GM12875 (cell line): ENCODE measurements around the gene GNG12.
"Not testable (repeated sequence)": the region's sequence is repeated elsewhere in the genome, so short reads cannot be mapped to it uniquely, and the experiment has no call there.

Experiments used
- H3K4me3 ChIP-seq: one replicate; pipeline ENCODE4 v1.5.1; 2011; ENCODE audit warnings: low read depth, low read length, control low read depth
- CTCF ChIP-seq: IDR thresholded peaks from 2 replicates; pipeline ENCODE4 v1.5.1; 2011; ENCODE audit warnings: low read depth, mild to moderate bottlenecking, control low read depth, inconsistent platforms, low read length, moderate library complexity, borderline replicate concordance; ENCODE audit not compliant: insufficient read depth

The GNG12 gene

GRCh38 chr1:67662884-67663283 is 170.4 kb downstream of the GNG12 start:
- no peak for TF ChIP-seq CTCF
- H3K4me3 ChIP-seq: no peak overlapping the region

DNA sequence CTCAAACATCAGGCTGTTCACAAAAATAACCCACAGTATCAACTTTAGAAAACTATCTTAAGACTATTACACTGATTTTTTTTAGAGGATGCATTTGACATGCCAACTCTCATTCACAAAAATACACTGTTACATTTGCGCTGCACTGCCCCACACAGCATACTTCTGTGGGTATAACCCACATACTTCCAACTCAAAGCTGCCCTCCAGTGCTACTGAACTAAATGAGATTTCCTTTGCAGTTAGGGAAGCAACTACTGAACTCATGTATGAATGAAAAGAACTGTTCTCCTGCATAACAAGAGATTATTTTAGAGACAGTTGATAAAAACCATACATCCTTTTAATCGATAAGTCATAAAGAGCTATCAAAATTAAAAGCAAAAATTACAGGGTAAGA is 174.0 kb downstream of the GNG12 start:
- H3K4me3 ChIP-seq: no peak overlapping the region
- TF ChIP-seq CTCF: no peak

DNA sequence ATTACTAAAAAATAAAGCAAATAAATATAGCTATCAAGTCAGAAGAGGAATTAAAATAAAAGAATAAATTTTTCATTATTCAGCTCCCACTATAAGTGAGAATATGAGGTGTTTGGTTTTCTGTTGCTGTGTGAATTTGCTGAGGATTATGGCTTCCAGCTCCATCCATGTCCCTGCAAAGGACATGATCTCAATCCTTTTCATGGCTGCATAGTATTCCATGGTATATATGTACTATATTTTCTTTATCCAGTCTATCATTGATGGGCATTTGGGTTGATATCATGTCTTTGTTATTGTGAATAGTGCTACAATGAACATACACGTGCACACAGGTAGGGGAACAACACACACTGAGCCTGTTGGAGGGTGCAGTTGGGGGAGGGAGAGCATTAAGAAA is 176.1 kb downstream of the GNG12 start:
- H3K4me3 ChIP-seq: not testable (repeated sequence)

DNA sequence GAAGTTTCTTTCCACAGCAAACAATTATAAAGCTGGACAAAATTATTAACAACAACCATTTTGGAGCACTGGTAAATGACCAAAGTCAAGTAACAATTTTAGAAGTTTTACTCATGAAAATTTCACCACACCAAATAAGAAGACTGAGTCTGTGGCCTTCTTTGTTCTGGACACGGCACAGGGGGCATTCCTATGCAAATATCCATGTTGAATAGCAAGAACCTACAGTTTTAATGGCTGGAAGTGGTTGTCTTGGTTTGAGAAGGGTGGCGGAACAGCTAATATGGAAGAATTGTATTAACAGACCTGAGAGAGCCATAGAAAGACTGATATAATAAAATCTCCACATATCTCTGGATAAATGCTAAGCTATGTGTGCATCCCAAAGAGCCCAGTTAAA is 177.7 kb downstream of the GNG12 start:
- H3K4me3 ChIP-seq: no peak overlapping the region
- TF ChIP-seq CTCF: no peak

DNA sequence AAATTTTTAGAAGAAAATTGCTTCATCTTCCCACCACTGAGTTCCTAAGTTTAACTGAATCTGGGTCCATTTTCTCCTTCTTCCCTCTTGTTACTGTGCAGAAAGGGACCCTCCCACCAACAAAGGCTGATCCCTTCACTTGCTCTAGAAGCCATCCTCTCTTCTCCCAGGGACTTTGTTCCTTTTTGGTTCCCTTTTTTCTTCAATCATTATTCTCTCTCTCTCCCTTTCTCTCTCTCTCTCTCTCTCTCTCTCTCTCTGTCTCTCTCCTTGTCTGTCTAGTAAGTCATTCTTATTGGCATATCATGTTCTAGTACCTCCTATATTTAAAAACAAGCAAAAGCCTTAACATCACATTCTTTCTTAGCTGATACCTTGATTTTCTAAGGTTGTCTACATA is 180.0 kb downstream of the GNG12 start:
- TF ChIP-seq CTCF: no peak
- no peak overlapping the region for H3K4me3 ChIP-seq

DNA sequence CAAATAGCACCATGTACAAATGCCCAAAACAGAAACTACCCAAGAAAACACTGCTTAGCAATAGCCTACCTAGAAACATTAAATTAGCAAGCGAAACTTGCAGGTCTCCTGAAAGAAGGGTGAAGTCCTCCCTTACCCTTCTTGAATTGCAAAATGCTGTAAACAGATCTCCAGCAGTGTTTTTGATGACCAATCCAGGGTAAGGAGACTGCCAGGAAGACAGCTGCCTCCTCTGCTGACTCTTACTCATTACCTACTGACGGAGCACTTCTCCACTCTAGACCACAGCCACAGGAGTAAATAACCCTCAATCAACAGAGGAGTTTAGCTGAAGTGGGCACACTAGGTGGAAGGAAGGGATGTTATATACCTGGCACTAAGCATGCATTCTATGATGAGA is 180.5 kb downstream of the GNG12 start:
- no peak overlapping the region for H3K4me3 ChIP-seq
- TF ChIP-seq CTCF: no peak
